A549 (cell line): ENCODE results near the gene AGBL4. TPM values are rescaled to one million over a fixed set of nuclear protein-coding genes. Genes with fewer than 3 reads are reported as not detected.

Experiments
- ATAC-seq, 2 experiments: fragments of 200-7000 bp in 1 of 2; fragments of >200 bp in 1 of 2; cut with Nextera tagmentation in 1 of 2; cut with Tn5 transposase in 1 of 2; 3 replicates each; pipeline versions ENCODE4 v1.8.0 to v1.9.1; 2018 to 2020; ENCODE audit warnings: mild to moderate bottlenecking in 1 of 2, moderate library complexity in 1 of 2
- CTCF ChIA-PET: fragments of 300-600 bp; sonication (Branson Sonifier 250); formaldehyde crosslinking; extraction: SDS; loops from one replicate; lab custom pipeline; 2021; ENCODE audit warnings: antibody characterized with exemption, inconsistent platforms; lab: Yijun Ruan, JAX
- POLR2A ChIA-PET: fragments of 350-600 bp; formaldehyde crosslinking; extraction: SDS; loops from one replicate; lab custom pipeline; 2021; ENCODE audit warnings: antibody characterized with exemption, inconsistent platforms; lab: Yijun Ruan, JAX
- DNase-seq, 2 experiments: peaks; one replicate each; pipeline versions ENCODE4 v3.0.0 to v3.0.0-alpha.2; 2011 to 2016; ENCODE audit warnings: low read depth in 1 of 2, low spot score in 1 of 2
- FAIRE-seq: peaks from 2 replicates; lab custom pipeline; 2011; peaks lifted over from hg19 to GRCh38; lab: Jason Lieb, UNC
- H3K27ac ChIP-seq, 2 experiments: fragments of >200 bp; sonication (Bioruptor Twin); formaldehyde crosslinking; 3 replicates each; pipeline ENCODE4 v1.5.1; 2016 to 2017
- H3K4me1 ChIP-seq: fragments of >200 bp; sonication (Bioruptor Twin); formaldehyde crosslinking; 3 replicates; pipeline ENCODE4 v1.6.1; 2016
- H3K4me2 ChIP-seq: fragments of >200 bp; sonication (Bioruptor Twin); formaldehyde crosslinking; 3 replicates; pipeline ENCODE4 v1.6.1; 2016
- H3K4me3 ChIP-seq: fragments of >200 bp; sonication (Bioruptor Twin); formaldehyde crosslinking; 3 replicates; pipeline ENCODE4 v1.5.1; 2016
- H3K9me3 ChIP-seq: fragments of >200 bp; sonication (Bioruptor Twin); formaldehyde crosslinking; 3 replicates; pipeline ENCODE4 v1.6.1; 2016
- CBX8 ChIP-seq: fragments of 200-600 bp; sonication (generic); IDR thresholded peaks from 2 replicates; pipeline ENCODE4 v1.6.1; 2016
- CHD4 ChIP-seq: fragments of 200-600 bp; sonication (generic); IDR thresholded peaks from 2 replicates; pipeline ENCODE4 v1.6.1; 2016; ENCODE audit warnings: antibody characterized with exemption, mild to moderate bottlenecking, borderline replicate concordance
- EHMT2 ChIP-seq: fragments of 200-600 bp; sonication (generic); IDR thresholded peaks from 2 replicates; pipeline ENCODE4 v1.6.1; 2016; ENCODE audit warnings: antibody characterized with exemption, low read depth, mild to moderate bottlenecking, moderate library complexity
- FOSB ChIP-seq: fragments of 250-450 bp; sonication (Bioruptor Pico); IDR thresholded peaks from 2 replicates; pipeline ENCODE4 v1.5.0; 2020; ENCODE audit warnings: mild to moderate bottlenecking, moderate library complexity
- FOSL2 ChIP-seq, 2 experiments: fragments of 450-650 bp in 1 of 2; fragments of >200 bp in 1 of 2; sonication (Bioruptor Twin) in 1 of 2; formaldehyde crosslinking; IDR thresholded peaks; 2 replicates each; pipeline versions ENCODE4 v1.5.0 to v1.6.1; 2016 to 2020; ENCODE audit warnings: mild to moderate bottlenecking in 1 of 2, moderate library complexity in 1 of 2
- HDAC2 ChIP-seq: fragments of 200-600 bp; sonication (generic); IDR thresholded peaks from 2 replicates; pipeline ENCODE4 v1.6.1; 2016
- HOXA7 ChIP-seq: fragments of 250-450 bp; sonication (Bioruptor Pico); IDR thresholded peaks from 2 replicates; pipeline ENCODE4 v1.5.0; 2020; ENCODE audit warnings: mild to moderate bottlenecking, moderate library complexity
- JUN ChIP-seq, 2 experiments: fragments of >200 bp; sonication (Bioruptor Twin); formaldehyde crosslinking; IDR thresholded peaks; 2 replicates in 1 of 2; 3 replicates in 1 of 2; pipeline ENCODE4 v1.6.1; 2016 to 2017
- JUNB ChIP-seq: fragments of >200 bp; sonication (Bioruptor Twin); formaldehyde crosslinking; IDR thresholded peaks from 2 replicates; pipeline ENCODE4 v1.6.1; 2016
- MAFK ChIP-seq: fragments of 450-650 bp; IDR thresholded peaks from 2 replicates; pipeline ENCODE4 v1.6.1; 2014; ENCODE audit not compliant: partially characterized antibody
- NFE2L2 ChIP-seq: fragments of 150-350 bp; conservative IDR thresholded peaks from 2 replicates; pipeline ENCODE4 v1.6.1; 2014; ENCODE audit warnings: low read length
- NPAS2 ChIP-seq: fragments of 250-450 bp; sonication (Bioruptor Pico); IDR thresholded peaks from 2 replicates; pipeline ENCODE4 v1.8.0; 2022; ENCODE audit warnings: mild to moderate bottlenecking, moderate library complexity, borderline replicate concordance
- NR3C1 ChIP-seq: fragments of >200 bp; sonication (Bioruptor Twin); formaldehyde crosslinking; IDR thresholded peaks from 3 replicates; pipeline ENCODE4 v1.6.1; 2017
- RCOR1 ChIP-seq: fragments of 150-350 bp; IDR thresholded peaks from 2 replicates; pipeline ENCODE4 v1.6.1; 2014; ENCODE audit warnings: antibody characterized with exemption, low read length, low read depth
- RFX5 ChIP-seq: fragments of 450-650 bp; IDR thresholded peaks from 2 replicates; pipeline ENCODE4 v1.7.1; 2014; ENCODE audit warnings: antibody characterized with exemption, mild to moderate bottlenecking, moderate library complexity
- SMC3 ChIP-seq: fragments of >200 bp; sonication (Bioruptor Twin); formaldehyde crosslinking; IDR thresholded peaks from 3 replicates; pipeline ENCODE4 v1.6.1; 2018; ENCODE audit warnings: inconsistent platforms
- ZC3H11A ChIP-seq: fragments of 450-650 bp; IDR thresholded peaks from 2 replicates; pipeline ENCODE4 v1.6.1; 2014; ENCODE audit warnings: antibody characterized with exemption, mild to moderate bottlenecking
- ZNF302 ChIP-seq: fragments of 250-450 bp; sonication (Bioruptor Pico); IDR thresholded peaks from 2 replicates; pipeline ENCODE4 v1.9.0; 2021; ENCODE audit warnings: inconsistent platforms, mild to moderate bottlenecking, moderate library complexity
- WGBS: methylation state at CpG from one replicate; pipeline ENCODE4 v1.1.6; 2017; ENCODE audit errors: missing lambda C conversion rate; 5-methylcytosine and 5-hydroxymethylcytosine counted together
- polyA plus RNA-seq, 4 experiments: library from polyadenylated mRNA; depleted of rRNA in 3 of 4; stranded (reverse); fragments of >200 nt; fragmentation: RNase III in 1 of 4; extraction: RNeasy Plus Mini Kit Qiagen cat#74134 plus additional on column Dnase treatment in 1 of 4; gene quantifications; 2 replicates in 3 of 4; 3 replicates in 1 of 4; pipeline ENCODE4 v1.2.3, GENCODE V29; 2011 to 2017
- TF ChIP-seq, protein P1 (sequence below): IDR thresholded peaks from 2 replicates; pipeline ENCODE4 v1.6.1; 2012
- TF ChIP-seq, protein P2 (sequence below): fragments of >200 bp; sonication (Bioruptor Twin); formaldehyde crosslinking; IDR thresholded peaks from 3 replicates; pipeline ENCODE4 v1.6.1; 2016
- TF ChIP-seq, protein P3 (sequence below): fragments of >200 bp; sonication (Bioruptor Twin); formaldehyde crosslinking; IDR thresholded peaks from 3 replicates; pipeline ENCODE4 v1.5.1; 2016

Gene AGBL4
- polyA plus RNA-seq, 2 of the 4 experiments (the other 2 are of a cell fraction): not detected

DNA sequence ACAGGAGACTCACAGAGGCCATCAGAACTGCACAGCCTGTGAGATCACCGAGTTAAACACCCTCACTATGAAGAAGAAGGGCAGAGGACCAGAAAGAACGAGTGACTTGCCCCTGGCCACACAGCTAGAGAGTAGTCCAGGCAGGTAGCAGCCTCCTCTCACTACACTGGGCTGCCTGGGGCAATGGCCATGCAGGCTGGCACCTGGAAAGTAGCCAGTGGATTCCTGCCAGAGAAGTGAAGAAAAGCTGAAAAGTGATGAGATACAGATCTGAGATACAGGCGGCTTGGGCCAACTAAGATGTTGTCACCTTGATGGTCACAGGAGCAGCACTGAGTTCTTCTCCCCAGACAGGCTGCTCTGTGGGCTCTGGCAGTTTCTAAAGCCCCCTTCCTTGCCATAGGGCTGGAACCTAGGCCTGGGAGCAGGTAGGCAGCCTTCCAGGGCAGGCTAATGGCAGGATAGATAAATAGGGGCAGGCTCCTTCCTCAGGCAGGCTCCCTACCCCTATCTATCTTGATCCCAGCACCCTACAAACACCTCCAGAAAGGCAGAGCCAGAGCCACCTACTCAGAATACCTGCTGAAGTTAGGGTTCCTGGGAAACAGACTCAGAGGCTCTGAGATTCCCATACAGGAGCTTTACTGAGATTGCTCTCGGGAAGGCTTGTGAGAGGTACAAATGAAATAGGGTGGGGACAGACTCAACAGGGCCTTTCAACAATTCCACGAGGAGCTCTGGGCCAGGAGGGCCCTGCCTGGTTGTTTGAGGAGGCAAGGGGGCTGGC, 1353.3 kb downstream of the AGBL4 start:
- TF ChIP-seq, protein P1, sequence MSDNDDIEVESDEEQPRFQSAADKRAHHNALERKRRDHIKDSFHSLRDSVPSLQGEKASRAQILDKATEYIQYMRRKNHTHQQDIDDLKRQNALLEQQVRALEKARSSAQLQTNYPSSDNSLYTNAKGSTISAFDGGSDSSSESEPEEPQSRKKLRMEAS: no peak
- TF ChIP-seq RCOR1: no peak
- TF ChIP-seq, protein P2, sequence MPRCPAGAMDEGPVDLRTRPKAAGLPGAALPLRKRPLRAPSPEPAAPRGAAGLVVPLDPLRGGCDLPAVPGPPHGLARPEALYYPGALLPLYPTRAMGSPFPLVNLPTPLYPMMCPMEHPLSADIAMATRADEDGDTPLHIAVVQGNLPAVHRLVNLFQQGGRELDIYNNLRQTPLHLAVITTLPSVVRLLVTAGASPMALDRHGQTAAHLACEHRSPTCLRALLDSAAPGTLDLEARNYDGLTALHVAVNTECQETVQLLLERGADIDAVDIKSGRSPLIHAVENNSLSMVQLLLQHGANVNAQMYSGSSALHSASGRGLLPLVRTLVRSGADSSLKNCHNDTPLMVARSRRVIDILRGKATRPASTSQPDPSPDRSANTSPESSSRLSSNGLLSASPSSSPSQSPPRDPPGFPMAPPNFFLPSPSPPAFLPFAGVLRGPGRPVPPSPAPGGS: no peak
- no peak for TF ChIP-seq SMC3
- no peak for TF ChIP-seq MAFK
- TF ChIP-seq FOSB (CRISPR knock-in tag): no peak
- no peak for TF ChIP-seq NFE2L2
- TF ChIP-seq HOXA7 (CRISPR knock-in tag): no peak
- WGBS: 0% methylated on average over 5 of the region's 5 CpGs
- Histone ChIP-seq H3K4me2 (no peak overlapping the region), H3K27ac (no peak overlapping the region), H3K4me1 (no peaks in the 10 kb centered on the region), H3K4me3 (no peak overlapping the region), H3K9me3 (no peaks in the 10 kb centered on the region)
- POLR2A ChIA-PET: no interaction called here
- CTCF ChIA-PET: no interaction called here
- DNase-seq: no peak
- no peak for FAIRE-seq
- ATAC-seq: no peak

DNA sequence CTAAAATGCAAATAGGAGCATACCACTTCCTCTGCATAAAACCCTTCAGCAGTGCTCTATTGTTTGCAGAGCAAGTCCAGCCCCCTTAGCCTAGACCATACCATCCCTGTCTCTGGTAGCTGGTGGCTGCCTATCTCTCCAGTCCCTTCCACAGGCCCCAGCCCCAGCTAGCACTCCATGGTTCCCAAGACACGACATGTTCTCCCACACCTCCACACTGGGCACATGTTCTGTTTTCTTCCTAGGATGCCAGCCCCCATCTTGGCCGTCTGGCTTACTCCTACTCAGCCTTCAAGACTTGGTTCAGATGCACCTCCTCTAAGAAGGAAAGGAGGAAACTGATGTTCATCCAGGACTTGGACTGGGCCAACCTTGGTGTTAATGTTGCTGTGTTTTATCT, 1355.4 kb downstream of the AGBL4 start:
- H3K4me2 ChIP-seq: no peak overlapping the region
- DNase-seq (no peak), ATAC-seq (no peak), FAIRE-seq (no peak)
- no peak overlapping the region for H3K27ac ChIP-seq
- POLR2A ChIA-PET: no interaction called here
- no peaks in the 10 kb centered on the region for H3K9me3 ChIP-seq
- WGBS: no CpG with 5 or more reads among the region's 2 CpGs
- H3K4me3 ChIP-seq: no peak overlapping the region
- H3K4me1 ChIP-seq: no peaks in the 10 kb centered on the region
- TF ChIP-seq NR3C1 (no peak), CBX8 (no peak), JUN (IDR thresholded peaks at IDR 0.05) (no peak), CHD4 (no peak), EHMT2 (no peak), HOXA7 (CRISPR knock-in tag) (no peak), ZC3H11A (no peak), RCOR1 (no peak), JUNB (no peak), ZNF302 (CRISPR knock-in tag) (no peak), HDAC2 (no peak), FOSB (CRISPR knock-in tag) (no peak), RFX5 (no peak)
- CTCF ChIA-PET: interaction anchor here (1.1 kb wide), 1 partner anchor 9 kb away, joined by 4 read pairs; no protein-coding TSS in a partner anchor

DNA sequence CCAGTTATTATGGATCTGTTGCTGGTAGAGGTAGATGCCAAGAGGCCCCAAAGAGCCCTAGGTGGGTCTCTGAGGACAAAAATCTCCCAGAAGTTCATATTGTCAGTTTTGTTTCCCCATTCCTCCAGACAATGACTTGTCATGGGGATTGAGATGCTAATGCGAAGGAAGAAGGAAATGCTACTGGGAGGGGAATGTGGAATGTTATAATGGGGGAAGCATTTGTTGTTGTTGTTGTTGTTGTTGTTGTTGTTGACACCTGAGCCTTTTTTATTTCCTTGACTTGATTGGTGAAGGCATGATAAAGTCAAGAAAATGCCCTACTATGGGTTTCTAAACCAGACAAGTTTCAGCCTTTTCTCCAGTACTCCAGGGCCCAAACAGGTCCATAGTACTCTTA, 1356.0 kb downstream of the AGBL4 start:
- ATAC-seq: no peak
- ChIA-PET CTCF (interaction anchor here (1.1 kb wide), 1 partner anchor 9 kb away, joined by 4 read pairs; no protein-coding TSS in a partner anchor), POLR2A (no interaction called here)
- 0% methylated on average over 1 of the region's 1 CpG for whole genome bisulfite sequencing
- Histone ChIP-seq H3K27ac (no peak overlapping the region), H3K4me2 (no peak overlapping the region), H3K4me3 (no peak overlapping the region), H3K4me1 (no peaks in the 10 kb centered on the region), H3K9me3 (no peaks in the 10 kb centered on the region)
- TF ChIP-seq NPAS2 (CRISPR knock-in tag) (no peak), FOSL2 (IDR thresholded peaks at IDR 0.05) (no peak), FOSL2 (CRISPR knock-in tag; IDR thresholded peaks at IDR 0.05) (no peak)
- TF ChIP-seq, protein P3, sequence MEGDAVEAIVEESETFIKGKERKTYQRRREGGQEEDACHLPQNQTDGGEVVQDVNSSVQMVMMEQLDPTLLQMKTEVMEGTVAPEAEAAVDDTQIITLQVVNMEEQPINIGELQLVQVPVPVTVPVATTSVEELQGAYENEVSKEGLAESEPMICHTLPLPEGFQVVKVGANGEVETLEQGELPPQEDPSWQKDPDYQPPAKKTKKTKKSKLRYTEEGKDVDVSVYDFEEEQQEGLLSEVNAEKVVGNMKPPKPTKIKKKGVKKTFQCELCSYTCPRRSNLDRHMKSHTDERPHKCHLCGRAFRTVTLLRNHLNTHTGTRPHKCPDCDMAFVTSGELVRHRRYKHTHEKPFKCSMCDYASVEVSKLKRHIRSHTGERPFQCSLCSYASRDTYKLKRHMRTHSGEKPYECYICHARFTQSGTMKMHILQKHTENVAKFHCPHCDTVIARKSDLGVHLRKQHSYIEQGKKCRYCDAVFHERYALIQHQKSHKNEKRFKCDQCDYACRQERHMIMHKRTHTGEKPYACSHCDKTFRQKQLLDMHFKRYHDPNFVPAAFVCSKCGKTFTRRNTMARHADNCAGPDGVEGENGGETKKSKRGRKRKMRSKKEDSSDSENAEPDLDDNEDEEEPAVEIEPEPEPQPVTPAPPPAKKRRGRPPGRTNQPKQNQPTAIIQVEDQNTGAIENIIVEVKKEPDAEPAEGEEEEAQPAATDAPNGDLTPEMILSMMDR: no peak
- no peak for FAIRE-seq
- no peak for DNase-seq
